Forelimb muscle (tissue), 1 donor: ENCODE data around the gene IFT88. TPM values are rescaled to one million over a fixed set of nuclear protein-coding genes. Genes with fewer than 3 reads are reported as not detected.
A peak's percentile ranks its signal among the peaks of the same experiment; 100 is the strongest.

Experiments
- DNase-seq: peaks from one replicate; pipeline ENCODE4 v3.0.0-alpha.2; 2013; ENCODE audit warnings: low read depth
- polyA plus RNA-seq: library from polyadenylated mRNA; unstranded; fragments of 120-200 nt; gene quantifications from one replicate; pipeline ENCODE4 v1.2.1, GENCODE V29; 2013; ENCODE audit not compliant: insufficient read length

IFT88 gene
- polyA plus RNA-seq, 1 donor = 15.5 TPM

GRCh38 chr13:20716951-20717350, 150.0 kb downstream of the IFT88 start:
- DNase-seq = no peak

- no peak for DNase-seq
These were observed 150.9 kb downstream of the IFT88 start for GRCh38 chr13:20717581-20718542.

- no peak for DNase-seq
These were observed 152.1 kb downstream of the IFT88 start for GRCh38 chr13:20718958-20719566.

GRCh38 chr13:20719783-20720182, 152.8 kb downstream of the IFT88 start:
- no peak for DNase-seq

GRCh38 chr13:20720499-20720898, 153.5 kb downstream of the IFT88 start:
- DNase-seq = no peak

DNA sequence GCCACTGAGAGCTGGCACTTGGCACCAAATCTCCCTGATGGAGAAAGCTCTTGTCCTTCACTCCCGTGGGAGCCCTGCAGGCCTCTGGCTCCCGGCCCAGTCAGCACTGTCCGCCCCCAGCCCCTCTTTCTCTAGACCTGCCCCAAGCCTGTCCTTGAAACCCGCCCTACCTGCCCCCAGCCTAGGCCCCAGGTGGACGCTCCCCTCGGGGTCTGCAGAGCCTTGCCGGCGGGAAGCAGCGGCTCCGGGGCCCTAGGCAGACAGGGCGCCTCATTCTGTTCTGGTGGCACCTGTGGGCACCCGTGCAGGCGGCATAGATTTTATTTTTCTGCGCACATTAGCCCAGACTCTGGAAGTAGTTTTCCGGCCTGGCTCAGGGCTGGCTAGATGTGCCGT, 154.1 kb downstream of the IFT88 start:
- no peak for DNase-seq

DNA sequence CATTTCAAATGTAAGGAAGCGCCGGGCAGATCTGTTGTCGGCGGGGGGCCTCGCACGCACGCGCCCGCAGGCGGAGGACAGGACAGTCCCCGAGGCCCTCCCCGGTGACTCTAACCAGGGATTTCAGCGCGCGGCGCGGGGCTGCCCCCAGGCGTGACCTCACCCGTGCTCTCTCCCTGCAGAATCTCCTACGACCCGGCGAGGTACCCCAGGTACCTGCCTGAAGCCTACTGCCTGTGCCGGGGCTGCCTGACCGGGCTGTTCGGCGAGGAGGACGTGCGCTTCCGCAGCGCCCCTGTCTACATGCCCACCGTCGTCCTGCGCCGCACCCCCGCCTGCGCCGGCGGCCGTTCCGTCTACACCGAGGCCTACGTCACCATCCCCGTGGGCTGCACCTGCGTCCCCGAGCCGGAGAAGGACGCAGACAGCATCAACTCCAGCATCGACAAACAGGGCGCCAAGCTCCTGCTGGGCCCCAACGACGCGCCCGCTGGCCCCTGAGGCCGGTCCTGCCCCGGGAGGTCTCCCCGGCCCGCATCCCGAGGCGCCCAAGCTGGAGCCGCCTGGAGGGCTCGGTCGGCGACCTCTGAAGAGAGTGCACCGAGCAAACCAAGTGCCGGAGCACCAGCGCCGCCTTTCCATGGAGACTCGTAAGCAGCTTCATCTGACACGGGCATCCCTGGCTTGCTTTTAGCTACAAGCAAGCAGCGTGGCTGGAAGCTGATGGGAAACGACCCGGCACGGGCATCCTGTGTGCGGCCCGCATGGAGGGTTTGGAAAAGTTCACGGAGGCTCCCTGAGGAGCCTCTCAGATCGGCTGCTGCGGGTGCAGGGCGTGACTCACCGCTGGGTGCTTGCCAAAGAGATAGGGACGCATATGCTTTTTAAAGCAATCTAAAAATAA, 154.7 kb downstream of the IFT88 start:
- no peak for DNase-seq

DNA sequence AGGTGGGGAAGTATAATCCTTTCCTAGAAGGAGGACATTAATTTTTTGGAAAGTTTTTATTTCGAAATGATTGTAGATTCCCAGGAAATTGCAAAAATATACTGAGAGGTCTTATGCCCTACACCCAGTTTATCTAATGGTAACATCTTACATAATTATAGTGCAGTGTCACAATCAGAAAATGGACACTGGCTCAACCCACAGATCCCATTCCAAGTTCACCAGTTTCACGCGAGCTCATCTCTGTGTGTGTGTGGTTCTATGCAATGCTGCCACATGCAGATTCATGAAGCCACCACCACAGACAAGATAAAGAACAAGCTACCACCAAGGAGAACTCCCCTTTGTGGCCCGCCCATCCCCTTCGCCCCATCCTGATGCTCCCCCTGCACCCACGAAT, 160.9 kb downstream of the IFT88 start:
- DNase-seq = no peak

DNA sequence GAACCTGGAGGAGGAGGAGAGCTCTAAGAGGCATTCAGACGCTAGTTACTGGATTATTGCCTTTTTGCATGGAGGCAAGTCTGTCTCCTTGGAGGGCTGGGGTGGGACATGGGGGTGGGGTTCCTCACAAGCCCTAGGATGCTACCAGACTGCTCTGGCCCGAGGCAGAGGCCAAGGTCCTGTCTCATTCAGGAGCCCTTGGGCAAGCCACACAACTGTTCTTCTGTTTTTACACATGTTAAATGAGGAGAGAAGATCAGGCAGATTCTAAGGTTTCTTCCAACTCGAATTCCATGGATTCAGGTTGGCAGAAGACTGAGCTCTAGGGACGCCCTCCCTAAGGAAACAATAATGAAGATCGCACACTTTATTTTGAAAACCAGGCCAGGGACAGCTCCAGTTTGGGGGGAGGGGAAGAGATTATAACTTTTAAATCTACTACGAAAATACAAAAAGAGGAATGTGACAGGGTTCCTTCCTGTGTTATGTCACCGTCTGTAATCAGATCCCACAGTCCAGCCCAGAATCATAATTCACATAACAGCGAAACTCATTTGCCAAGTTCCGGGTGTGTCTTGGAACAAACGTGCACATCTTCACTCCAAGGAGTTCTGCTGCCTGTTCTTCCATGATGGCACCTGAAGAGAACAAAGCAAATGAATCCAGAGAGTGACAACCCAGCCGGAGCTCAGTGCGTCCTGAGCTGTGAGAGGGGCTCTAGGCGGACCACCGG, 161.8 kb downstream of the IFT88 start:
- DNase-seq = peak; percentile 67

- DNase-seq = no peak
These were observed 163.0 kb downstream of the IFT88 start for GRCh38 chr13:20729633-20730585.

DNA sequence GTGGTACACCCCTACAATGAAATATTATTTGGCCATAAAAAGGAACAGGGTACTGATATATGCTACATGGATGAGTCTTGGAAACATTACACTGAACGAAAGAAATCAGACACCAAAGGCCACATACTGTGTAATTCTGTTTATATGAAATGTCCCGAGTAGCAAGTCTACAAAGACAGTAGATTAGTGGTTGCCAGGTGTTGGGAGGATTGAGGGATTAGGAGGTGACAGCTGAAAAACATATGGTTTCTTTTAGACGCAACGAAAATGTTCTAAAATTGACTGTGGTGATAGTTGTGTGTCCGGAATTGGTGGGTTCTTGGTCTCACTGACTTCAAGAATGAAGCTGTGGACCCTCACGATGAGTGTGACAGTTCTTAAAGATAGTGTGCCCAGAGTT, 171.7 kb downstream of the IFT88 start:
- DNase-seq = no peak

DNA sequence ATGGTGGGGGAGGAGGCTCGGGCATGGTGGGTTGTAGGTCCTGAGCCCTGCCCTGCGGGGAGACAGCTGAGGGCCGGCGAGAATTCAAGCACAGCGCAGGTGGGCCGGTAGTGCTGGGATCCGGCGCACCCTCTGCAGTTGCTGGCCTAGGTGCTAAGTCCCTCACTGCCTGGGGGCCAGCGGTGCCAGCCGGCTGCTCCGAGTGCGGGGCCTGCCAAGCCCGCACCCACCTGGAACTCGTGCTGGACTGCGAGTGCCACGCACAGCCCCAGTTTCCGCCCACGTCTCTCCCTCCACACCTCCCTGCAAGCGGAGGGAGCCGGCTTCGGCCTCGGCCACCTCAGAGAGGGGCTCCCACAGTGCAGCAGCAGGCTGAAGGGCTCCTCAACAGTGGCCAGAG, 173.1 kb downstream of the IFT88 start:
- DNase-seq = no peak

Other genes with a start within 250 kb of the IFT88 start
- gene CRYL1, start 41.3 kb upstream of the IFT88 start, polyA plus RNA-seq = 26.3 TPM
- 30.1 TPM for gene IL17D, start 136.5 kb downstream of the IFT88 start, polyA plus RNA-seq
- gene EEF1AKMT1, start 206.8 kb downstream of the IFT88 start, polyA plus RNA-seq = 11.5 TPM